ENCODE measurements around the gene AFAP1.

DNA sequence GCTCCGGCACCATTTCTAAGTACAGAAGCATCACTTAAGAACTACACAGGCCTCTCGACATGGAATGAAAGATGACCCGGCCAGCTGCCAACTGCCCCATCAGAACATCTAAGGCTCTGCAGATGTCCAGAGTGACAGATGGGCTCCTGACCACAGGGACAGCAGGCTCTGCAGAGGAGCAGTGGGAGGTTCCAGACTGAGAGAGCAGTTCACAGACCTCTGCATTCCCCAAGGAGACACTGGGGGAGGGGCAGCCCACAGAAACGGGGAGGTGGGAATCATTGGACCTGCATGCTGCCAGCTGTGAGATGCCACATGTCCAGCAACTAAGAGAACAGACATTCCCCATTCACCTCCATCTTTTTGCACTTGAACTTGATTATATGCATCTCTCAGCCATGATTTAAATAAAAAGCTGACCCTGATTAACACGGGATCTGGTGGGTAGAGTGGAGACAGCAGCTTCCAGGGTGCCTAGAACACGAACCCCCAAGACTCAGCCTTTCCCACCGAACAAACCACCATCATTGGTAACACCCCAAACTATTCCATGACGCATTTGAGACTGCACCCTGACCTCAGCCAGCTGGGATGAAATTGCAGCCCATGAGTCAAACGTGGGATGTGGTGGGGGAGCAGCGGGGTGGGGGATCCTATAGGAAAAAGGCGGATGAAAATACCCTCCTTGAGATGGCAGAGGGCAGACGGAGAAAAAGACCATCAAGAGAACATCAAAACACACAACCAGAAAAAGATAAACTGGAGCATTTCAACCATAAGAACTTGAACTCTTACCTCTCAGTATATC lies 47.2 kb downstream of the AFAP1 start:
- TF ChIP-seq TAF1 (IDR thresholded peaks at IDR 0.05; ENCODE audit: borderline replicate concordance, insufficient read depth, low read length) (no peak), POLR2AphosphoS5 (IDR thresholded peaks at IDR 0.05; ENCODE audit: low read depth, low read length) (no peak), SIN3A (IDR thresholded peaks at IDR 0.05; ENCODE audit: borderline replicate concordance, insufficient read depth, low read length) (no peak)
- TF ChIP-seq, protein P1, sequence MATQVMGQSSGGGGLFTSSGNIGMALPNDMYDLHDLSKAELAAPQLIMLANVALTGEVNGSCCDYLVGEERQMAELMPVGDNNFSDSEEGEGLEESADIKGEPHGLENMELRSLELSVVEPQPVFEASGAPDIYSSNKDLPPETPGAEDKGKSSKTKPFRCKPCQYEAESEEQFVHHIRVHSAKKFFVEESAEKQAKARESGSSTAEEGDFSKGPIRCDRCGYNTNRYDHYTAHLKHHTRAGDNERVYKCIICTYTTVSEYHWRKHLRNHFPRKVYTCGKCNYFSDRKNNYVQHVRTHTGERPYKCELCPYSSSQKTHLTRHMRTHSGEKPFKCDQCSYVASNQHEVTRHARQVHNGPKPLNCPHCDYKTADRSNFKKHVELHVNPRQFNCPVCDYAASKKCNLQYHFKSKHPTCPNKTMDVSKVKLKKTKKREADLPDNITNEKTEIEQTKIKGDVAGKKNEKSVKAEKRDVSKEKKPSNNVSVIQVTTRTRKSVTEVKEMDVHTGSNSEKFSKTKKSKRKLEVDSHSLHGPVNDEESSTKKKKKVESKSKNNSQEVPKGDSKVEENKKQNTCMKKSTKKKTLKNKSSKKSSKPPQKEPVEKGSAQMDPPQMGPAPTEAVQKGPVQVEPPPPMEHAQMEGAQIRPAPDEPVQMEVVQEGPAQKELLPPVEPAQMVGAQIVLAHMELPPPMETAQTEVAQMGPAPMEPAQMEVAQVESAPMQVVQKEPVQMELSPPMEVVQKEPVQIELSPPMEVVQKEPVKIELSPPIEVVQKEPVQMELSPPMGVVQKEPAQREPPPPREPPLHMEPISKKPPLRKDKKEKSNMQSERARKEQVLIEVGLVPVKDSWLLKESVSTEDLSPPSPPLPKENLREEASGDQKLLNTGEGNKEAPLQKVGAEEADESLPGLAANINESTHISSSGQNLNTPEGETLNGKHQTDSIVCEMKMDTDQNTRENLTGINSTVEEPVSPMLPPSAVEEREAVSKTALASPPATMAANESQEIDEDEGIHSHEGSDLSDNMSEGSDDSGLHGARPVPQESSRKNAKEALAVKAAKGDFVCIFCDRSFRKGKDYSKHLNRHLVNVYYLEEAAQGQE (IDR thresholded peaks at IDR 0.05; ENCODE audit: insufficient read depth in 1 of 2, low read depth in 2 of 2, low read length in 2 of 2) = no peak

Measured in PFSK-1 (cell line).